ENCODE data around the gene SYT5.
"Not testable (repeated sequence)": the region's sequence is repeated elsewhere in the genome, so short reads cannot be mapped to it uniquely, and the experiment has no call there.

SYT5 gene

GRCh38 chr19:55179606-55180484 is at the start of gene SYT5:
SYT5 (minus strand) TSS chr19:55180289; CDS start chr19:55179041, 1,248 bp downstream.
- DNase-seq, result no peak

GRCh38 chr19:55229789-55230182 is 49.7 kb upstream of the SYT5 start:
- no peak for DNase-seq

GRCh38 chr19:55229145-55229788 is 49.2 kb upstream of the SYT5 start:
- DNase-seq, result no peak

GRCh38 chr19:55228403-55229031 is 48.4 kb upstream of the SYT5 start, which contains the start of gene TMEM86B:
TMEM86B (minus strand) TSS chr19:55228763; CDS start chr19:55228741, 22 bp downstream.
- no peak for DNase-seq

GRCh38 chr19:55228015-55228391 is 47.9 kb upstream of the SYT5 start:
- no peak for DNase-seq

- DNase-seq, result no peak
These were observed 47.3 kb upstream of the SYT5 start for GRCh38 chr19:55227241-55228014.

GRCh38 chr19:55226788-55227187 is 46.7 kb upstream of the SYT5 start:
- DNase-seq, result no peak

GRCh38 chr19:55226273-55226672 is 46.2 kb upstream of the SYT5 start:
- no peak for DNase-seq

- DNase-seq, result no peak
These were observed 45.4 kb upstream of the SYT5 start for GRCh38 chr19:55225415-55225958.

GRCh38 chr19:55224679-55225414 is 44.8 kb upstream of the SYT5 start:
- DNase-seq, result not testable (repeated sequence)

GRCh38 chr19:55224038-55224665 is 44.1 kb upstream of the SYT5 start:
- DNase-seq, result no peak

- DNase-seq, result no peak
These were observed 43.4 kb upstream of the SYT5 start for GRCh38 chr19:55223291-55224037.

- no peak for DNase-seq
These were observed 40.4 kb upstream of the SYT5 start for GRCh38 chr19:55220525-55220924.

GRCh38 chr19:55216461-55217198 is 36.5 kb upstream of the SYT5 start:
- peak; percentile 68 for DNase-seq

GRCh38 chr19:55213547-55213946 is 33.5 kb upstream of the SYT5 start:
- DNase-seq, result no peak

- DNase-seq, result peak; percentile 52
These were observed 32.4 kb upstream of the SYT5 start for GRCh38 chr19:55212447-55212846.

- no peak for DNase-seq
These were observed 29.8 kb upstream of the SYT5 start for GRCh38 chr19:55209693-55210472.

GRCh38 chr19:55208880-55209692 is 29.0 kb upstream of the SYT5 start, which contains the start of gene PTPRH:
PTPRH (minus strand) TSS chr19:55209501; CDS start chr19:55209433, 68 bp downstream.
- DNase-seq, result no peak
